GM23338 (cell line): ENCODE data around the gene C16orf86. TPM values are rescaled to one million over a fixed set of nuclear protein-coding genes. Genes with fewer than 3 reads are reported as not detected.
A peak's percentile ranks its signal among the peaks of the same experiment; 100 is the strongest.

Experiments used
- ATAC-seq: fragments of 200-7000 bp; cut with Tn5 transposase; 3 replicates; pipeline ENCODE4 v1.9.1; 2020
- DNase-seq: peaks from one replicate; pipeline ENCODE4 v3.0.0-alpha.2; 2015; ENCODE audit warnings: low spot score
- H2AFZ ChIP-seq: fragments of 200-600 bp; sonication (generic); 2 replicates; pipeline ENCODE4 v1.8.0; 2016; ENCODE audit warnings: antibody characterized with exemption, mild to moderate bottlenecking, moderate library complexity
- H3F3A ChIP-seq: fragments of 200-600 bp; sonication (generic); replicated peaks from 2 replicates; pipeline ENCODE4 v1.8.0; 2017; ENCODE audit warnings: antibody characterized with exemption, mixed run types, low read depth
- H3K27ac ChIP-seq: fragments of 200-600 bp; sonication (generic); 2 replicates; pipeline ENCODE4 v1.6.1; 2016; ENCODE audit warnings: low read depth
- H3K27me3 ChIP-seq: fragments of 200-600 bp; sonication (generic); 2 replicates; pipeline ENCODE4 v1.8.0; 2016; ENCODE audit warnings: mild to moderate bottlenecking, mixed run types, moderate library complexity; ENCODE audit not compliant: insufficient read depth
- H3K36me3 ChIP-seq: fragments of 200-600 bp; sonication (generic); 2 replicates; pipeline ENCODE4 v1.8.0; 2016; ENCODE audit warnings: mild to moderate bottlenecking; ENCODE audit not compliant: insufficient read depth
- H3K4me1 ChIP-seq: fragments of 200-600 bp; sonication (generic); 2 replicates; pipeline ENCODE4 v1.8.0; 2016; ENCODE audit warnings: mild to moderate bottlenecking, moderate library complexity; ENCODE audit not compliant: insufficient read depth
- H3K4me2 ChIP-seq: fragments of 200-600 bp; sonication (generic); 2 replicates; pipeline ENCODE4 v1.7.1; 2017; ENCODE audit warnings: mixed run types
- H3K4me3 ChIP-seq: fragments of 200-600 bp; sonication (generic); 2 replicates; pipeline ENCODE4 v1.6.1; 2016; ENCODE audit warnings: mixed run types
- H3K79me2 ChIP-seq: fragments of 200-600 bp; sonication (generic); replicated peaks from 2 replicates; pipeline ENCODE4 v1.8.0; 2017; ENCODE audit warnings: mild to moderate bottlenecking; ENCODE audit not compliant: insufficient read depth
- H3K9me2 ChIP-seq: fragments of 200-600 bp; sonication (generic); 2 replicates; pipeline ENCODE4 v1.8.0; 2017; ENCODE audit not compliant: insufficient read depth
- H4K20me1 ChIP-seq: fragments of 200-600 bp; sonication (generic); replicated peaks from 2 replicates; pipeline ENCODE4 v1.8.0; 2017; ENCODE audit warnings: mild to moderate bottlenecking; ENCODE audit not compliant: insufficient read depth
- H3K27ac Mint-ChIP-seq: 2 replicates; pipeline ENCODE4 v1.8.0; 2020; ENCODE audit warnings: inconsistent platforms, mild to moderate bottlenecking, moderate library complexity, mixed read lengths
- H3K27me3 Mint-ChIP-seq: 3 replicates; pipeline ENCODE4 v1.8.0; 2022; ENCODE audit warnings: low read depth, mild to moderate bottlenecking, moderate library complexity, mixed read lengths, inconsistent platforms; ENCODE audit not compliant: insufficient read depth, poor library complexity
- H3K36me3 Mint-ChIP-seq: 3 replicates; pipeline ENCODE4 v1.8.0; 2021; ENCODE audit warnings: low read depth, mild to moderate bottlenecking, inconsistent platforms, moderate library complexity, mixed read lengths
- H3K4me1 Mint-ChIP-seq: 3 replicates; pipeline ENCODE4 v1.8.0; 2020; ENCODE audit warnings: mild to moderate bottlenecking, inconsistent platforms, mixed read lengths
- H3K4me3 Mint-ChIP-seq: 3 replicates; pipeline ENCODE4 v1.8.0; 2021; ENCODE audit warnings: moderate library complexity, mild to moderate bottlenecking, inconsistent platforms, mixed read lengths
- H3K9me3 Mint-ChIP-seq: 3 replicates; pipeline ENCODE4 v1.8.0; 2020; ENCODE audit warnings: moderate library complexity, mild to moderate bottlenecking, inconsistent platforms, mixed read lengths
- CREB1 ChIP-seq: fragments of 250-450 bp; sonication (Bioruptor Pico); IDR thresholded peaks from 2 replicates; pipeline ENCODE4 v1.5.0; 2020; ENCODE audit warnings: low read depth, mild to moderate bottlenecking, moderate library complexity
- CTCF ChIP-seq, 2 experiments: fragments of 200-600 bp in 1 of 2; sonication (generic) in 1 of 2; conservative IDR thresholded peaks; 2 replicates each; pipeline versions ENCODE4 v1.5.1 to v1.6.1; 2016 to 2017; ENCODE audit warnings: antibody characterized with exemption in 2 of 2, low read depth in 2 of 2, mild to moderate bottlenecking in 2 of 2, moderate library complexity in 1 of 2
- ETS1 ChIP-seq: IDR thresholded peaks from 2 replicates; pipeline ENCODE4 v1.6.1; 2016; ENCODE audit warnings: antibody characterized with exemption
- EZH2 ChIP-seq: fragments of 200-600 bp; sonication (generic); IDR thresholded peaks from one replicate; pipeline ENCODE4 v1.8.0; 2017; ENCODE audit warnings: antibody characterized with exemption, mild to moderate bottlenecking, low read depth; ENCODE audit not compliant: unreplicated experiment
- EZH2phosphoT487 ChIP-seq: fragments of 200-600 bp; sonication (generic); IDR thresholded peaks from one replicate; pipeline ENCODE4 v1.8.1; 2018; ENCODE audit warnings: antibody characterized with exemption; ENCODE audit not compliant: unreplicated experiment
- JUNB ChIP-seq: IDR thresholded peaks from one replicate; pipeline ENCODE4 v1.6.1; 2016; ENCODE audit warnings: antibody characterized with exemption; ENCODE audit not compliant: unreplicated experiment
- NANOG ChIP-seq: IDR thresholded peaks from 2 replicates; pipeline ENCODE4 v1.6.1; 2016; ENCODE audit warnings: antibody characterized with exemption, borderline replicate concordance
- POLR2AphosphoS5 ChIP-seq: IDR thresholded peaks from 2 replicates; pipeline ENCODE4 v1.6.1; 2016; ENCODE audit warnings: antibody characterized with exemption, low read depth
- REST ChIP-seq: IDR thresholded peaks from one replicate; pipeline ENCODE4 v1.6.1; 2018; ENCODE audit warnings: antibody characterized with exemption; ENCODE audit not compliant: unreplicated experiment
- STAT1 ChIP-seq: IDR thresholded peaks from one replicate; pipeline ENCODE4 v1.6.1; 2016; ENCODE audit warnings: antibody characterized with exemption; ENCODE audit not compliant: unreplicated experiment
- ZNF114 ChIP-seq: fragments of 250-450 bp; sonication (Bioruptor Pico); IDR thresholded peaks from 2 replicates; pipeline ENCODE4 v1.5.0; 2020; ENCODE audit warnings: mild to moderate bottlenecking, moderate library complexity
- ZNF331 ChIP-seq: fragments of 250-450 bp; sonication (Bioruptor Pico); IDR thresholded peaks from 2 replicates; pipeline ENCODE4 v1.5.0; 2020; ENCODE audit warnings: low read depth, mild to moderate bottlenecking, moderate library complexity
- ZNF462 ChIP-seq: fragments of 250-450 bp; sonication (Bioruptor Pico); IDR thresholded peaks from 2 replicates; pipeline ENCODE4 v1.5.0; 2020; ENCODE audit warnings: mild to moderate bottlenecking, moderate library complexity
- polyA plus RNA-seq: library from polyadenylated mRNA; unstranded; fragments of >200 nt; fragmentation: Nextera tagmentation; extraction: Ambion mirVana; gene quantifications from 2 replicates; pipeline ENCODE4 v1.2.1, GENCODE V29; 2016
- total RNA-seq: library from RNA; depleted of rRNA; stranded (reverse); fragments of >200 nt; shearing (Covaris generic); gene quantifications from 2 replicates; pipeline ENCODE4 v1.2.3, GENCODE V29; 2014

C16orf86 gene
- total and polyA plus RNA-seq, 2 experiments from 2014 or later = 0.87 to 1.1 TPM

GRCh38 chr16:67659675-67660563 is 6.7 kb upstream of the C16orf86 start, which contains the start of gene ACD:
TSS of gene ACD (minus strand) at chr16:67660260. CDS start at chr16:67660220, 40 bp downstream.
- no peaks in the 10 kb centered on the region for H3K79me2 ChIP-seq
- Mint-ChIP-seq H3K27me3 (peaks cover 30% of the 10 kb centered on the region), H3K9me3 (no peaks in the 10 kb centered on the region; the same call in 2 of the 3 replicates), H3K4me1 (peaks cover 14% of the 10 kb centered on the region), H3K4me3 (peak within 1 kb of the TSS; percentile 90), H3K27ac (peak within 1 kb of the TSS; percentile 98), H3K36me3 (peaks cover 8% of the 10 kb centered on the region)
- H4K20me1 ChIP-seq = peaks cover 5% of the 10 kb centered on the region; the same call in 1 of the 2 replicates
- H3K4me3 ChIP-seq = peak within 1 kb of the TSS; percentile 99
- TF ChIP-seq ZNF114 (CRISPR knock-in tag) (no peak), ZNF462 (CRISPR knock-in tag) (no peak), NANOG (no peak), STAT1 (no peak), CREB1 (0 out of 2 replicates have a peak, but pooled peaks have one; percentile 12), JUNB (no peak), ETS1 (no peak), ZNF331 (CRISPR knock-in tag) (no peak), EZH2 (no peak), POLR2AphosphoS5 (peak; percentile 96), CTCF (conservative IDR thresholded peaks at IDR 0.05; ENCODE audit: low read depth in 2 of 2) (no peak), EZH2phosphoT487 (no peak), REST (no peak)
- no peaks in the 10 kb centered on the region for H3K36me3 ChIP-seq
- peak within 1 kb of the TSS; percentile 72 for H3K27ac ChIP-seq
- ATAC-seq (peak; percentile 45), DNase-seq (peak; percentile 91)
- peak within 1 kb of the TSS; percentile 99 for H2AFZ ChIP-seq
- peaks cover 22% of the 10 kb centered on the region for H3F3A ChIP-seq
- peaks cover under 1% of the 10 kb centered on the region; the same call in 1 of the 2 replicates for H3K27me3 ChIP-seq
- peaks cover 7% of the 10 kb centered on the region; the same call in 1 of the 2 replicates for H3K4me1 ChIP-seq
- H3K4me2 ChIP-seq = peak within 1 kb of the TSS; percentile 99
- H3K9me2 ChIP-seq = no peaks in the 10 kb centered on the region
